GM19193 (cell line): ENCODE data around the gene SLC43A3.

ENCODE experiments used
- POLR2A ChIP-seq: IDR thresholded peaks from 4 replicates; pipeline ENCODE4 v1.6.1; 2011; ENCODE audit not compliant: insufficient read depth, insufficient read length; ENCODE audit errors: extremely low read depth

Gene SLC43A3

GRCh38 chr11:57444362-57445121 is 17.6 kb upstream of the SLC43A3 start:
- no peak for TF ChIP-seq POLR2A

GRCh38 chr11:57440744-57441414 is 14.0 kb upstream of the SLC43A3 start:
- TF ChIP-seq POLR2A = no peak

- TF ChIP-seq POLR2A = no peak
Measured at GRCh38 chr11:57439786-57440185, 12.9 kb upstream of the SLC43A3 start.

GRCh38 chr11:57438345-57439285 is 11.7 kb upstream of the SLC43A3 start:
- TF ChIP-seq POLR2A = no peak

- no peak for TF ChIP-seq POLR2A
Measured at GRCh38 chr11:57436031-57436430, 9.1 kb upstream of the SLC43A3 start.

GRCh38 chr11:57434640-57435546 is 8.0 kb upstream of the SLC43A3 start:
- TF ChIP-seq POLR2A = no peak

- TF ChIP-seq POLR2A = no peak
Measured at GRCh38 chr11:57432714-57433163, 5.8 kb upstream of the SLC43A3 start.

- TF ChIP-seq POLR2A = no peak
Measured at GRCh38 chr11:57432149-57432561, 5.2 kb upstream of the SLC43A3 start.

GRCh38 chr11:57430952-57431351 is 4.0 kb upstream of the SLC43A3 start:
- no peak for TF ChIP-seq POLR2A

- no peak for TF ChIP-seq POLR2A
Measured at GRCh38 chr11:57429946-57430345, 3.0 kb upstream of the SLC43A3 start.

GRCh38 chr11:57428643-57429042 is 1.7 kb upstream of the SLC43A3 start:
- TF ChIP-seq POLR2A = no peak

- no peak for TF ChIP-seq POLR2A
Measured at GRCh38 chr11:57427727-57428082, 784 bp upstream of the SLC43A3 start.

- TF ChIP-seq POLR2A = no peak
Measured at GRCh38 chr11:57426439-57426928, 437 bp downstream of the SLC43A3 start.
